Tibial nerve (tissue), 3 donors: ENCODE results near the gene WDPCP.

Experiments used
- CTCF ChIP-seq, 5 experiments: fragments of 200-600 bp in 3 of 5; fragments of 450-650 bp in 2 of 5; sonication (generic) in 3 of 5; IDR thresholded peaks; one replicate each; pipeline ENCODE4 v1.5.1; 2016 to 2019; ENCODE audit warnings: antibody characterized with exemption in 5 of 5, mild to moderate bottlenecking in 3 of 5, moderate library complexity in 2 of 5
- POLR2A ChIP-seq, 2 donors: fragments of 450-650 bp; IDR thresholded peaks; one replicate each; pipeline ENCODE4 v1.6.1; 2017; ENCODE audit warnings: antibody characterized with exemption in 2 of 2, mild to moderate bottlenecking in 2 of 2, moderate library complexity in 2 of 2

- TF ChIP-seq CTCF (IDR thresholded peaks at IDR 0.05): no peak
- TF ChIP-seq POLR2A (IDR thresholded peaks at IDR 0.05): no peak
Observed at GRCh38 chr2:63399156-63399555, 189.1 kb downstream of the WDPCP start.
